ENCODE data around the gene DNAH6.
A peak's percentile ranks its signal among the peaks of the same experiment; 100 is the strongest.

The DNAH6 gene

GRCh38 chr2:84694088-84694622, 177.9 kb downstream of the DNAH6 start:
- DNase-seq (ENCODE audit: low spot score) = no peak

- no peak for DNase-seq (ENCODE audit: low spot score)
Measured at GRCh38 chr2:84697895-84698294, 181.6 kb downstream of the DNAH6 start.

- DNase-seq (ENCODE audit: low spot score) = no peak
Measured at GRCh38 chr2:84700006-84700405, 183.7 kb downstream of the DNAH6 start.

GRCh38 chr2:84701880-84702279, 185.6 kb downstream of the DNAH6 start:
- DNase-seq (ENCODE audit: low spot score) = peak; percentile 88

DNA sequence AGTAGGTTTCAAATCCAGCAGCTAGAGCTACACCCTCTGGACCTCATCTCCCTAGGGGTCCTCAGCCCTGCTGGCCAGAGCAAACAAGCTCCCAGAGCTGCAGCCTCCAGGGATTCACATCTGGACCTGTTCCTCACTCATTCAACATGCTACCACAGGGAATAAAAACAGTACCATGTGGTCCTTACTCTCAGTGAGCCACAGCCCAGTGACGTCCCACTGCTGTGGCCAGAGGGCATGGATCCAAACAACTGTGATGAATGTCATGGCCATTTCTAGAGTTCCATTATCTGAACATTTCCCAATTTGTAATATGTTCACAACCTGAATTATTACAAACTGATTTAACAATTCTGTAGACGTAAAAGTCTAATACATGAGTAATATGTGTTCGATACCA, 186.6 kb downstream of the DNAH6 start:
- no peak for DNase-seq (ENCODE audit: low spot score)

DNA sequence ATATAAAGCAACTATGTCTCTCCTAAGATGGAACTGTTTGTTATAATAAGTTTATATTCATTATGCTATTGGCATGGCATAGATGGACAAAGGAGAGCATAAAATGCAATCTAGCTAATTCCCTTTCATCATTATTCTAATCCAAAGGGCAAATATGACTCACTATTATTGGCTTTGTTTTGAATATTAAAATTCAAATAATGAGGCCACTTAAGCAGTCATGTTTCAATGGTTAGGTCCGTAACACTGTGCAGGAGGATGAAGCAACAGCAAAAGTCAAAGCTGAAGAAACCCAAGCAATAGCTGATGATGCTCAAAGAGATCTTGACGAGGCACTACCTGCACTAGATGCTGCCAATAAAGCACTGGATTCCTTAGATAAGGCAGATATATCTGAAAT, 187.5 kb downstream of the DNAH6 start:
- DNase-seq (ENCODE audit: low spot score) = no peak

GRCh38 chr2:84704505-84705244, 188.4 kb downstream of the DNAH6 start:
- no peak for DNase-seq (ENCODE audit: low spot score)

DNA sequence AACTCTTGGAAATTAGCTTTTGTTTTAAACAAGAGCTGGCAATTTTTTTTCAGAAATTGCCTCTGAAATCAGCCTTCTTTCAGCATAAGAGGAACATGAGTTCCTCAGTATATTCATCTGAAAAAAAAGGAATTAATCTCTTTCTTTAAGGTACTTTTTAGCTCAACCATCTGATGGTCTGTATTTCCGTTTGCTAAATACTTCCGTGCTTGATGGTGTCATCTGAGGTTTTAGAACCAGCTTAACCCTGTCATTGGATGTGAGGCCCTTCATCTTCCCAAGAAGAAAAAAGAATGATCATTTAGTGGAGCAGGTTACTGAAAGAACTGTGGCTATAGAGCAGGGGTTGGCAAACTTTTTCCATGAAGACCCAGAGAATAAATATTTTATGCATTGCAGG, 189.6 kb downstream of the DNAH6 start:
- no peak for DNase-seq (ENCODE audit: low spot score)

- DNase-seq (ENCODE audit: low spot score) = no peak
Measured at GRCh38 chr2:84708442-84708841, 192.1 kb downstream of the DNAH6 start.

DNA sequence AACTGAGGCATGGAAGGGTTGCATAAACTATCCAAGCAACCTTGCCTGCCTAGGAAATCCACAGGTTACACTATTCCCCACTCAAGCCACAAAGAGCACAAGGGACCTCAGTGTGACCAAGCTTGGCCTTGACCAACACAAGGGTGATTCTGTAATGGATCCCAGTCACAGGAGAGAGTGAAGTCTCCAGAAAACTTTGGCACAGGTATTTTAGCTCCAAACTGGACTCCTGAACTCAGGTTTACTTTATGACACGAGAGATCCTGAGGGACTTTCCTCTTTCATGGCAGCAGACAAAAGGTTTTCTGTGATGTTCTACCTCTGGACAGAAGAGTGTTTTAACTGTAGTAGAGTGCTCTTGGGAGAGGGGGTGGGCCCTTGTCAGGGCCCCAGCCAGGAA, 195.4 kb downstream of the DNAH6 start:
- DNase-seq (ENCODE audit: low spot score) = no peak

DNA sequence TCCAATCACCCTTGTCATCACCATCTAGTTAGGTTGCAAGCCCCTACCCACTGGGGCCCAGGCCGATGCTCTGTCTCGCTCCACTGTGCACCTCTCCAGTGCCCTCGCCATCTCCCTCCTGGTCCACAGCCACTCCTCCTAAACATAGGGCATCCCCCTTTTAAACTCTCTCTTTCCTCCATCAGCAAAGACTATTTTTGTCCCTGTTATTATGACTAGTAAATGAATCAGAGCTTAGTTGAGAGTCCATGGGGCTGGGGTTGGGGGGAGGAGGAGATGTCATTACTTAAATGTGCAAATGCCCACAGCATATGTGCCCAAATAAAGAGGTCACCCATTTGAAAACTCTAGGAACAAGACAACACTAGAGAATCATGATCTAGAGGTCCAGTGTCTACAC, 197.1 kb downstream of the DNAH6 start:
- peak; percentile 39 for DNase-seq (ENCODE audit: low spot score)

GRCh38 chr2:84716564-84716963, 200.3 kb downstream of the DNAH6 start:
- DNase-seq (ENCODE audit: low spot score) = no peak

- no peak for DNase-seq (ENCODE audit: low spot score)
Measured at GRCh38 chr2:84717302-84717701, 201.0 kb downstream of the DNAH6 start.

GRCh38 chr2:84719434-84719833, 203.1 kb downstream of the DNAH6 start:
- no peak for DNase-seq (ENCODE audit: low spot score)

- DNase-seq (ENCODE audit: low spot score) = no peak
Measured at GRCh38 chr2:84723831-84724230, 207.5 kb downstream of the DNAH6 start.

- DNase-seq (ENCODE audit: low spot score) = no peak
Measured at GRCh38 chr2:84725717-84726116, 209.4 kb downstream of the DNAH6 start.

DNA sequence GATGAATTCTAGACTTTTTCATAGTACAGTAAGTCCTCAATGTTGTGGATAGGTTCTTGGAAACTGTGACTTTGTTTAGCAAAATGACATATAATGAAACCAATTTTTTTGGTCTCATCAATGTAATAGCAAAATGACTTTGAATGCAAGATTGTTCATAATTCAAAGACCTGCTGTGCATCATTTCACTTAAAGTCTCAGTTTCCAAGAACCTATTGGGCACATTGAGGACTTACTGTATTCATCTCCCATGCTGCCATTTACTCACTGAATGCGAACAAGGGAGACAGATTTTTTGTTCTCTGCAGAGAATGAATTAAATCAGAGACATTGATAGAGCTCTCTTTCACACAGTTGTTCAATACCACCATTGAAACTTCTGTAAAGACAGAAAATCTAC, 211.0 kb downstream of the DNAH6 start:
- no peak for DNase-seq (ENCODE audit: low spot score)

DNA sequence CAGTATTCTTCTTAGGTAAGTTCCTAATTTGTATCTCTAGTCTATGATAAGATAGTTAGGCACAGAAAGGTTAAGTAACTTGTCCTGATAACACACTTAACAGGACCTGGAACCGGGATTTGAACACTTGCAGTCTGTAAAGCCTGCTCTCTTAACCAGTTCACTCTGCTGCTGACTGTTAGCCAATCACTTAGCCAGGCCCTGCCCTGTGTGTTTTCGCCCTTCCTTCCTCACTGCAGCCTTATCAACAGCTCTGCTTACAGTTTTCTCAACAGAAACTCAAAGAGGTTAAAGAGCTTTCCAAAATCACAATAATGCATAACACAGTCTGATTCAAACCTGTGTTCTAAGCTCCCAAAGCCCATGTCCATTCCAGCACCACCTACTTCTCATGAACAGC, 212.9 kb downstream of the DNAH6 start:
- DNase-seq (ENCODE audit: low spot score) = no peak

DNA sequence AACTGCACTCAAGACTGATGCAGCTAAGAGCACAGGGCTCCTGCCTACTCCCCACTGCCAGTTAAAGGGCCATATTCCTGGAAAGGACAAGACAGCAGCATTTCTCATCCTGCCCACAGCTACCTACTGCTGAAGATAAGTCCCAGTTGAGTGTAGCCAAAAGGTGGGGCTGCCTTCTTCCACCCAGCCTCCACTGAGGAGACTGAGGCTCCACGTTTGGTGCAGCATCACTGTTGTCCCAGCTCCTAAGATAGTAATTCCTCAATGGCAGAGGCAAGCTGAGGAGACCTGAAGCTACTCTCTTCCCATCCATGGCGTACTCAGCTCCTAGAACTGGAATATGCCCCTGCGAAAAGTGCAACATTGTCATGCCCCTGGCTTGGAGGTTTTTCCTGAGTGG, 214.9 kb downstream of the DNAH6 start:
- DNase-seq (ENCODE audit: low spot score) = no peak

DNA sequence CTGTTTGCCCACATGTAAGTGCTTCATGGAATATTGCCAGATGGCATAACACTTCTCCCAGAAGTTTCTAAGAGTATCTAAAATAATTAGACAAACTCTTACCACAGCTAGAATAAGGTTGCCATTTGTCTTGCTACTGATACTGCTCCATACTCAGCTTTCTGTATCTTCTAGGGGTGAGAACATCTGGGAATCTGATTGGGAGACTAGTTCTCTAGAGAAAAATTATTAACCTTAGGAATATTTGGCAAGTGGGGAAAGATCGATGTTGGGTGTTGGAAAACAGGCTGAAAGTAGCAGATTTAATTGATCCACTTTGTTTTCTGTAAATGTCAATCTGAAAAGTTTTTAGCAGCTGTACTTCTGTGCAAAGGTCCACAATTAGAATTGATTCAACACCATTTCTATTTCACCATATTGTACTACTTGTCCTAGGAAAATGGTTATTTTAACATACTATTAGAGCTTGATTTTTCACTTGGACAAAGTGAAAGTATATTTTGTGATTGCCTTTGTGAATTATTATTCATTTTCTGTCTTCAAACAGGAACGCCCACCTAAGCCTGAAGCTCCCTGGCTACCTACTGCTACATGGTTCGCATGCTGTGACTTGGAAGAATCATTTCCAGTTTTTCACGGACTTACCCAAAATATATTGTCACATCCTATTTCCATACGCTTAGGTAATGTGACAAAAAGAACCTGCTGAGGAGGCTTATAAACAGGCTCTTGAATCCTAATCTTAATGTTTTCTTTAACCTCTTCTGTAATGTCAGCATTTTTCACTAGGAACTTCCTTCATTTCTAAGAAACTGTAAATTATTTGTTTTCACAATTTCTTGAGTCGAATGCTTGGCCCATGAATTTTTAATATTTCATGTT, 216.8 kb downstream of the DNAH6 start:
- DNase-seq (ENCODE audit: low spot score) = no peak

- no peak for DNase-seq (ENCODE audit: low spot score)
Measured at GRCh38 chr2:84735389-84735788, 219.1 kb downstream of the DNAH6 start.

- DNase-seq (ENCODE audit: low spot score) = no peak
Measured at GRCh38 chr2:84741182-84741822, 225.0 kb downstream of the DNAH6 start.

GRCh38 chr2:84748341-84748740, 232.0 kb downstream of the DNAH6 start:
- DNase-seq (ENCODE audit: low spot score) = no peak

All from AG08395 (cell line).